CD14-positive monocyte (primary cell): Measurements from ENCODE around the gene CALHM4. TPM values are rescaled to one million over a fixed set of nuclear protein-coding genes. Genes with fewer than 3 reads are reported as not detected.

Experiments
- DNase-seq, 3 donors: peaks; one replicate each; pipeline ENCODE4 v3.0.0-alpha.2; 2011 to 2022
- H2AFZ ChIP-seq: 2 replicates; pipeline ENCODE4 v1.6.0; 2012; ENCODE audit warnings: mild to moderate bottlenecking, low read depth, low read length, inconsistent platforms; ENCODE audit not compliant: insufficient read depth, poor library complexity, severe bottlenecking
- H3K27ac ChIP-seq, 2 donors: 1 replicate in 1 of 2; 2 replicates in 1 of 2; pipeline ENCODE4 v1.5.1; 2012 to 2013; ENCODE audit warnings: low read length in 2 of 2, control low read depth in 1 of 2, inconsistent platforms in 1 of 2, low read depth in 1 of 2, mild to moderate bottlenecking in 1 of 2
- H3K27me3 ChIP-seq, 2 donors: one replicate each; pipeline versions ENCODE4 v1.6.0 to v1.6.1; 2011 to 2013; ENCODE audit warnings: low read length in 2 of 2; ENCODE audit not compliant: control insufficient read depth in 2 of 2, insufficient read depth in 2 of 2
- H3K36me3 ChIP-seq, 2 donors: replicated peaks in 1 of 2; 1 replicate in 1 of 2; 2 replicates in 1 of 2; pipeline versions ENCODE4 v1.5.1 to v1.6.1; 2012 to 2013; ENCODE audit warnings: low read length in 2 of 2, control low read depth in 1 of 2, inconsistent platforms in 1 of 2, mild to moderate bottlenecking in 1 of 2; ENCODE audit not compliant: insufficient read depth in 2 of 2, control insufficient read depth in 1 of 2
- H3K4me1 ChIP-seq, 2 donors: 1 replicate in 1 of 2; 2 replicates in 1 of 2; pipeline versions ENCODE4 v1.5.1 to v1.6.1; 2012 to 2013; ENCODE audit warnings: low read length in 2 of 2, control low read depth in 1 of 2, inconsistent platforms in 1 of 2, mild to moderate bottlenecking in 1 of 2, moderate library complexity in 1 of 2; ENCODE audit not compliant: insufficient read depth in 2 of 2, control insufficient read depth in 1 of 2
- H3K4me2 ChIP-seq: replicated peaks from 2 replicates; pipeline ENCODE3; 2012; ENCODE audit warnings: low read length, moderate library complexity, mild to moderate bottlenecking; ENCODE audit not compliant: poor library complexity, severe bottlenecking; ENCODE audit errors: extremely low read depth
- H3K4me3 ChIP-seq, 3 experiments: fragments of 200-600 bp in 1 of 3; sonication (generic) in 1 of 3; replicated peaks in 1 of 3; 1 replicate in 2 of 3; 2 replicates in 1 of 3; pipeline ENCODE4 v1.5.1; 2011 to 2013; ENCODE audit warnings: low read length in 3 of 3, mild to moderate bottlenecking in 3 of 3, control low read depth in 2 of 3, low read depth in 2 of 3, inconsistent platforms in 1 of 3, moderate library complexity in 1 of 3
- H3K79me2 ChIP-seq: 2 replicates; pipeline ENCODE4 v1.6.0; 2012; ENCODE audit warnings: mild to moderate bottlenecking, control low read depth, inconsistent platforms, low read length, moderate library complexity; ENCODE audit not compliant: insufficient read depth
- H3K9ac ChIP-seq: 2 replicates; pipeline ENCODE4 v1.6.0; 2017; ENCODE audit warnings: low read length, mild to moderate bottlenecking; ENCODE audit not compliant: insufficient read depth, poor library complexity, severe bottlenecking
- H3K9me3 ChIP-seq, 2 donors: replicated peaks in 1 of 2; 1 replicate in 1 of 2; 2 replicates in 1 of 2; pipeline versions ENCODE4 v1.5.1 to v1.6.1; 2012 to 2013; ENCODE audit warnings: low read length in 2 of 2, control low read depth in 1 of 2; ENCODE audit not compliant: control insufficient read depth in 1 of 2, insufficient read depth in 1 of 2
- H4K20me1 ChIP-seq: 2 replicates; pipeline ENCODE4 v1.6.0; 2012; ENCODE audit warnings: mild to moderate bottlenecking, low read length, control low read depth, moderate library complexity; ENCODE audit not compliant: insufficient read depth
- H3K27ac Mint-ChIP-seq, 7 donors: one replicate each; pipeline ENCODE4 v1.8.0; 2020; ENCODE audit warnings: mild to moderate bottlenecking in 7 of 7, mixed read lengths in 7 of 7, moderate library complexity in 6 of 7, inconsistent platforms in 2 of 7
- H3K27me3 Mint-ChIP-seq, 3 donors: one replicate each; pipeline ENCODE4 v1.8.0; 2021 to 2022; ENCODE audit warnings: low read depth in 3 of 3, mild to moderate bottlenecking in 3 of 3, mixed read lengths in 3 of 3, moderate library complexity in 3 of 3, inconsistent platforms in 1 of 3
- H3K36me3 Mint-ChIP-seq, 2 donors: one replicate each; pipeline ENCODE4 v1.8.0; 2020; ENCODE audit warnings: mixed read lengths in 2 of 2, inconsistent platforms in 1 of 2, mild to moderate bottlenecking in 1 of 2
- H3K4me1 Mint-ChIP-seq: one replicate; pipeline ENCODE4 v1.8.0; 2020; ENCODE audit warnings: mild to moderate bottlenecking, mixed read lengths
- H3K4me3 Mint-ChIP-seq, 2 donors: one replicate each; pipeline ENCODE4 v1.8.0; 2020; ENCODE audit warnings: mild to moderate bottlenecking in 2 of 2, mixed read lengths in 2 of 2, moderate library complexity in 1 of 2
- H3K9me3 Mint-ChIP-seq, 7 donors: one replicate each; pipeline ENCODE4 v1.8.0; 2020 to 2022; ENCODE audit warnings: mixed read lengths in 7 of 7, mild to moderate bottlenecking in 6 of 7, moderate library complexity in 6 of 7, inconsistent platforms in 2 of 7
- CTCF ChIP-seq: fragments of 200-600 bp; IDR thresholded peaks from one replicate; pipeline ENCODE4 v1.8.0; 2022; ENCODE audit warnings: antibody characterized with exemption, mild to moderate bottlenecking
- WGBS: methylation state at CpG from one replicate; pipeline ENCODE4 v1.1.5; 2013; ENCODE audit warnings: missing lambda C conversion rate; ENCODE audit not compliant: insufficient coverage; 5-methylcytosine and 5-hydroxymethylcytosine counted together
- intact Hi-C, 2 donors: fragments of 100-400 bp; cut with micrococcal nuclease; formaldehyde crosslinking; loops; one replicate each; pipeline versions ENCODE4 v1.15.0 to v1.15.1; 2023
- polyA plus RNA-seq, 3 donors: library from polyadenylated mRNA; depleted of rRNA in 1 of 3; unstranded in 2 of 3; stranded (reverse) in 1 of 3; fragments of 300-500 nt in 2 of 3; fragments of >200 nt in 1 of 3; fragmentation: Illumina TruSeq in 2 of 3; gene quantifications; 1 replicate in 2 of 3; 2 replicates in 1 of 3; pipeline ENCODE4 v1.2.3, GENCODE V29; 2012 to 2021

The CALHM4 gene
- polyA plus RNA-seq, 3 donors: not detected

DNA sequence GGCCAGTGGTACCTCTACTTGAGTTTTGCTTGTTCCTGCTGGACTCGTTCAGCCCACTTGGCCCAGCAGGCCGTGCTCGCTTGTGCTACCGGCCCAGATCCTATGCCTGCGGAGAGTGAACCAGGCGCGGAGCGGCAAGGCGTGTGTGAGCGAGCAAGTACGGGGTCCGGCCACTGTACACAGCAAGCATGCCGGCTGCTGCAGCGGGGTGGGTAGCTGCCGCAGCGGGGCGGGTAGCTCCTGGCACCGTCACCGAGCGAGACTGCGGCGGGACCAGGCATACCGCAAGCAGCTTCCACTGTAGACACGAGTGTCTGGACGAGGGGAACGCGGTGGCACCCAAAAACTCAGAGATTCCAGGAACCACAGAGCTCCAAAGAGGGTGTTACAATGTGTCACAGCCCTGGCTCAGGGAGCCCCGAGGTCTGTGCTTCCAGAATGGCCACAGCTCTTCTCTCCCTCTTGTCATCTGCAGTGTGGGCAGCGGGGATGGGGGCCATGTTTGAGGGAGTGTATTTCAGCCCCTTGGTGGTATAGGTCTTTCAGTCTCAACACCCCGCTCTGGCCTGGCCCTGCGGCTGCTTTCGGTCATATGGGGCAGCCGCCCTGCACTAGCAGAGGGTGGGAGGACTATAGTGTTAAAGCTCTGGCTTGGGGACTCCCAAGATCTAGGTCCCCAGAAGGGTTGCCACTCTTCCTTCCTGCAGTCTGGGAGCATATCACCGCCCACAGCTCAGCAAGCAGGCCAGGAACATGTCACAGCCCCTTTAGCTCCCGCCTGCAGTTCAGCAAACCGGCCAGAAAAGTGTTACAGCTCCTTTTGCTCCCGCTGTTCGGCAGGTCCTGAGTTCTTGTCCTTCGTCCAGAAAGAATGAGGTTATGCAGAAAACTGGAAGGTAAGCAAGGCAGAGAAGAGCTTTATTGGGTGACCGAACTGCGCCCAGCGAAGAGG lies 11.6 kb downstream of the CALHM4 start:
- peaks cover 3 to 9% (median 6%) of the 10 kb centered on the region in 7 donors for H3K9me3 Mint-ChIP-seq
- Histone ChIP-seq H3K4me3 (peak overlapping the region; percentile 9 to 52 (median 13)), H3K27ac (no peak overlapping the region), H3K36me3 (no peaks in the 10 kb centered on the region), H3K9me3 (peaks cover 5 to 8% of the 10 kb centered on the region in 2 donors), H3K9ac (peak overlapping the region; percentile 53), H3K4me2 (peak overlapping the region; percentile 67), H4K20me1 (no peaks in the 10 kb centered on the region), H2AFZ (peak overlapping the region; percentile 85), H3K4me1 (peaks cover 25 to 32% of the 10 kb centered on the region in 2 donors), H3K27me3 (no peaks in the 10 kb centered on the region), H3K79me2 (peaks cover 6% of the 10 kb centered on the region)
- WGBS: 58% methylated on average over 41 of the region's 42 CpGs
- no peaks in the 10 kb centered on the region for H3K36me3 Mint-ChIP-seq
- H3K27me3 Mint-ChIP-seq: peaks cover 6 to 12% (median 9%) of the 10 kb centered on the region in 3 donors
- peak overlapping the region in 1 of 7 donors; percentile 26 for H3K27ac Mint-ChIP-seq
- H3K4me1 Mint-ChIP-seq: peaks cover 36% of the 10 kb centered on the region
- TF ChIP-seq CTCF: no peak
- DNase-seq: no peak
- peak overlapping the region; percentile 59 to 84 for H3K4me3 Mint-ChIP-seq
- intact Hi-C loops: no loop called here

GRCh38 chr6:116568111-116568510 lies 14.6 kb downstream of the CALHM4 start:
- Mint-ChIP-seq H3K4me1 (peaks cover 55% of the 10 kb centered on the region), H3K27me3 (peaks cover 4 to 12% (median 6%) of the 10 kb centered on the region in 3 donors), H3K9me3 (peaks cover 3 to 9% (median 6%) of the 10 kb centered on the region in 7 donors), H3K27ac (peak overlapping the region in 3 of 7 donors; percentile 3 to 57 (median 38)), H3K36me3 (no peaks in the 10 kb centered on the region), H3K4me3 (no peak overlapping the region)
- H3K4me1 ChIP-seq: peaks cover 44 to 52% of the 10 kb centered on the region in 2 donors
- intact Hi-C loops: no loop called here
- peaks cover 29% of the 10 kb centered on the region for H3K79me2 ChIP-seq
- no peak overlapping the region for H3K4me3 ChIP-seq
- no peaks in the 10 kb centered on the region for H3K27me3 ChIP-seq
- peaks cover 5 to 8% of the 10 kb centered on the region in 2 donors for H3K9me3 ChIP-seq
- no peaks in the 10 kb centered on the region for H3K36me3 ChIP-seq
- no peak for TF ChIP-seq CTCF
- DNase-seq: no peak
- H3K27ac ChIP-seq: peak overlapping the region in 1 of 2 donors; percentile 60
- H4K20me1 ChIP-seq: no peaks in the 10 kb centered on the region
- H3K9ac ChIP-seq: no peak overlapping the region
- H2AFZ ChIP-seq: no peak overlapping the region
- H3K4me2 ChIP-seq: no peak overlapping the region
